GM18505 (cell line): ENCODE data around the gene ANKMY1.

Source experiments
- ATAC-seq: cut with Tn5 transposase; IDR thresholded peaks from one replicate; pipeline ENCODE4 v1.9.1; 2021; ENCODE audit not compliant: unreplicated experiment
- POLR2A ChIP-seq: IDR thresholded peaks from 4 replicates; pipeline ENCODE4 v1.6.1; 2011; ENCODE audit warnings: borderline replicate concordance; ENCODE audit not compliant: insufficient read depth, insufficient read length; ENCODE audit errors: extremely low read depth

The ANKMY1 gene

DNA sequence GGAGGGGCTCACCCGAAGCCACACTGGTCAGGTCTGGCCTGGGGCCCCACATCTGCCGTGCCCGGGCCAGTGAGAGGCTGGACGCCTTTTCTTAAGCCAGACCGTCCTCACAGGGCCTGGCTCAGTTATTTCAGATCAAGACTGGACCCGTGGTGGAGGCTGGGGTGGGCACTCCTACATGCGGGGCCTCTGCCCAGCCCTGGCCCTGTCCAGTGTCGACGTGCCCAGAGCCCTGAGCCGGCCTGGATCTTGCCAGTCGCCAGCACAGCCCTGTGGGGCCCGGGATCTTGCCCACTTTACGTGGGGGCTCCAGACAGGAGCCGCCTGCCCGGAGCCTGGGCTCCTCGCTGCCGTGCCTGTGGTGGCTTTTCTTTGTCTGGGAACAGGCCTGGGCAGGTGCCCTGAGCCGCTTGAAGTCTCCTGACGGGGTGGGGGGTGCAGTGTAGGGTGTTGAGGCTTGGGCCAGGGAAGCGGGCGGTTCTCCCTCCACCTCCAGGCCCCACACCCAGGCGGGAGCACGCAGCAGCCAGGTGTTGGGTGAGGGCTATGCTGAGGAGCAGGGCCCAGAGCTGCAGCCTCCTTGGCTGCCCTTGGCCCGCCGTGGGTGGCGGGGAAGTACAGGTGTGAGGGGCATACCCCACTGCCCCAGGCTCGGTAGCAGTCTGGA is 116.3 kb downstream of the ANKMY1 start:
- no peak for TF ChIP-seq POLR2A
- ATAC-seq: no peak

DNA sequence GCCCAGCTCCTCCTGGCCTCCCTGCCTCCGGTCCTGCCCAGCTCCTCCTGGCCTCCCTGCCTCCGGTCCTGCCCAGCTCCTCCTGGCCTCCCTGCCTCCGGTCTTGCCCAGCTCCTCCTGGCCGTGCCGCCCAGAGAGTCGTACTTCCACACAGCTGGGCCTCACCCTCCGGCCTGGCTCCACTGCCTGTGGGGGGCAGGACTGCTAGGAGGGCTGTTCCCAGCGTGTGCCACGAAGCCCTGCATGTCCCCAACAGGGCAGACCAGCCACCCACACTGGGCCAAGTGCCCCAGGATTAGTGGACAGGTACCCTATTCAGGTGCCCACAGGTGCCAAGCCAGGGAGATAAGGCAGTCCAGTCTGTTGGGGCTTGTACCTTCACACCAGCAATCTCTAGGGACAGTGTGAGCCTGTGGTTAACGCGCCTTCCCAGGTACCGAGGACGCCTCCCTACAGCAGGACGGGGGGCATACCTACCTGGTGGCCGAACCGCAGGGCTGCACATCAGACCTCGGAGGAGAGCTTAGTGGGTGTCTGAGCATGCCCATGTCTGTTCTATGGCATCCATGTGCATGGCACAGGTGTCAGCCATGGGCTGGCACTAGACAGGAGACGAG is 117.0 kb downstream of the ANKMY1 start:
- no peak for ATAC-seq
- no peak for TF ChIP-seq POLR2A

DNA sequence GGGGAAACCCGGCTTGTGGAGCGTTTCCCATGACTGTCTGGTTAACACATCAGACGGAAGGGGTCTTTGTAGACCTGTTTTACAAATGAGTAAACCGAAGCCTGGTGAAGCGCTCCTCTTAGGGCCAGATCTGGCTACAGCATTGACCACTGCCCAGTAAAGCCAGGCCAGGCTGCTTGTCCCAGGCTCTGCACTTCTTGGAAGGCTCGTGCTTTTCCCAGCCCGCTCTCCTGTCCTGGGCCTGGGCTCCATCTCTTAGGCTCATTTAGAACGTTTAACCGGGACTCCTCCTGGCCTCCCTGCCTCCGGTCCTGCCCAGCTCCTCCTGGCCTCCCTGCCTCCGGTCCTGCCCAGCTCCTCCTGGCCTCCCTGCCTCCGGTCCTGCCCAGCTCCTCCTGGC is 117.5 kb downstream of the ANKMY1 start:
- no peak for ATAC-seq

DNA sequence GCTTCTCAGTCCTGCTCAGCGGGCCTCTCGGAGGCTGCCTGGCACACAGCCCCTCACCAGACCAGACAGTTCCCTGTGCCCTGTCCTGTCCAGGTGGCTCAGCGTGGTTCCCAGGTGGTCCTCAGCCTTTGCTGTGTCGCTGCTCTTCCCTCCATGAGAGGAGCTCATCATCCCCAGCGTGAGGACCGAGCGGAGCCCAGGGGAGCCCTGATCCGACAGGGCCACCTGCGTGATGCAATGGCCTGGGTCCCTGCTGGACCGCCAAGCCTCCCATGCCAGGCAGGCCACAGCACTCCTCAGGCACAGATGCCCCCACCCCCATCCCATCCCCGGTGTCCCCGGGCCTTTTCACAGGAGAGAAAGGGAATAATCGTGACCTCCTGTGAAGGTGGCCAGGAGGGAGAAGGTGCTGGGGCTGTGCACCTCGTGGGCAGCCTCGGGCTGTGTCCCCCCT is 118.1 kb downstream of the ANKMY1 start:
- TF ChIP-seq POLR2A: no peak
- ATAC-seq: no peak

More for the DNA sequence above, 117.5 kb downstream of the ANKMY1 start:
- no peak for TF ChIP-seq POLR2A

DNA sequence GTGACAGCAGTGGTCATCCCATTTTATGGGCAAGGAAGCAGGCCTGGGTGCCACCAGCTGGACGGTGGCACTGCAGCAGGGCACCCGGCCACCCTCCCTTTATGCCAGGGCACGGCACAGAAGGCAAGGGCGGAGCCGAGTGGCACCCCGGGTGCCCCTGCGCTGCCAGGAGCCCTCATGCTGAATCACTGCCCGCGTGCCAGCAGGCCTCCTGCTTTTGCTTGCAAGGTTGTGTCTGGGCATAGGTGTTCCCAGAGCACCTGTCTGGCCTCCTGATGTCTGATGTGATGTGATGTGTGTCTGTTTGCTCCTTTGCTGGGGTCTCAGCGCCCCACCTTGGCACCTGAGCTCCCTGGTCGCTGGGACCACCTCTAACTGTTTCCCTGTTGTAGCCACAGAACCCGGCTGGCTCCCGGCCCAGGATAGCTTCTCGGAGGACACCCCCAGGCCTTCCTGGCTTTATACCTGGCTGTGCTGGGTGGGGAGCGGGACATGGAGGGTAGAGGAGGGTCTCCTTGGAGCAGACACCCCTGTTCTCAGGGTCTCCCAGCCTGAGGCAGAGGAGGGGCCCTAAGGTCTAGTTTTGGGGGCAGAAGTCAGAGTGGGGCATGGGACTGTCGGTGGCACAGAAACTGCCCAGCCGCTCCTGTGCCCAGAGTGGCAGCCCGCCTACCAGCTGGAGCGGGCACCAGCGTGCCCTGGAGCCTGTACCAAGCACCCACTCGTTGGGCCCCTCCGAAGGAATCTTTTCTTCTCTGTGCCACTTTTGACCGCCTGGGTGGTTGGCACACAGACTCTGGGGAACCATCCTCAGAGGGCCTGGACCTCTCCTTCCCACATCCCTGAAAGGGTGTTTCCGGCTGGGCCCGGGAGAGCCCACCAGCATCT is 118.7 kb downstream of the ANKMY1 start:
- TF ChIP-seq POLR2A: no peak
- ATAC-seq: no peak

DNA sequence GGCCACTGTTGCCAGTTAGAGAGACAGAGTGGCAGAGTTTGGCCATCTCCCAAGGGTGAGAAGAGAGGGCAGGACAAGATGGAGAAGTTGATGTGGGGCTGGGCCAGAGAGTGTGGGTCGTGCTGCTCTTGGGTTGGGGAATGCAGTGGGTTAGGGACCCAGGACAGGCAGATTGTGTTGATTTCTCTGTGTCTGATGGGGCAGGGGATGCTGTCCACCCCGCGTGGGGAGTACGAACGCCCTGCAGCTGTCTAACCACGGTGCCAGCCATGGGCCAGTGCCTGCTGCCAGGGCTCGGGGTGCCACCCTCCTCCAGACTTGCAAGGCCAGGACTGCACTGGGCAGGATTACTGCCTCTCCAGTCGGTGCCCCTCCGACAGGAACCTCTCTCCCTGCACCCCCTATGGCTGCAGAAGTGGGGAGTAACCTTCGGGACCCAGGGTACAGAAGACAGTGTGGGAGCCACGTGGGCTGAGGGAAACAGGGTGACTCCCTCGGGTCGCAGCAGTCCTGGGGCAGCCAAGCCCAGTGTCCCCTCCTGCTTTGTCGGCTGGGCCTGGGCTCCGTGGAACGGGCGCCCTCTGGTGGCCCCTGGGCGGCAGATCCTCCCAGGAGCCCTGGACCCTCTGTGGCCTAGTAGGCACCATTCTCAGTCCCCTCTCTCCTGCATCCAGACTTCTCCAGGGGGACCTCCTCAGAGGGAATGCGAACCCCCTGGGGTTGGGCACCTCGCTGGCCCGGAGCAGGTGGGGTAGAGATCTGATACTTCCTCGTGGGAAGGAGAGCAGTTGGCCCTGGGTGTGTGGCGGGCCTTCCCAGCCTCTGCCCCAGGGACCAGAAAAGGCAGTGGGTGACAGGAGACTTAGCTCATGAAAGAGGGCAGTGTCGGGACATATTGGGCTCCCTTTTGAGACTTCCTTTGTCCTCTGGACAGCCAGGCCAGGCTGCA is 119.7 kb downstream of the ANKMY1 start:
- no peak for ATAC-seq
- TF ChIP-seq POLR2A: no peak

DNA sequence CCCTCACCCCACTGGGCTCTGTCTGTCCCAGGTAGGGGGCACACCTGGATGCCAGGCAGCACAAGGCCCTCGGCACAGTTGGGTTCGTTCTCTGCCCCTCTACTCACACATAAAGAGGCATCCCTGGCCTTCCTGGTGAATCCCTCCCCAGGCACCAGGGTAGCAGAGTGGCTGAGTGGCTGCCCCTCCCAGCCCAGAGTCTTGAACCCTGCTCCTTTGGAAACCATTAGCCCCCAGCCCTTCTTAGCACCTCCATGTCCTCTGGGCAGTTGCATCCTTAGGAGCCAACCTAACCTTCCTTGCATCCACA is 120.3 kb downstream of the ANKMY1 start:
- no peak for ATAC-seq
- TF ChIP-seq POLR2A: no peak

DNA sequence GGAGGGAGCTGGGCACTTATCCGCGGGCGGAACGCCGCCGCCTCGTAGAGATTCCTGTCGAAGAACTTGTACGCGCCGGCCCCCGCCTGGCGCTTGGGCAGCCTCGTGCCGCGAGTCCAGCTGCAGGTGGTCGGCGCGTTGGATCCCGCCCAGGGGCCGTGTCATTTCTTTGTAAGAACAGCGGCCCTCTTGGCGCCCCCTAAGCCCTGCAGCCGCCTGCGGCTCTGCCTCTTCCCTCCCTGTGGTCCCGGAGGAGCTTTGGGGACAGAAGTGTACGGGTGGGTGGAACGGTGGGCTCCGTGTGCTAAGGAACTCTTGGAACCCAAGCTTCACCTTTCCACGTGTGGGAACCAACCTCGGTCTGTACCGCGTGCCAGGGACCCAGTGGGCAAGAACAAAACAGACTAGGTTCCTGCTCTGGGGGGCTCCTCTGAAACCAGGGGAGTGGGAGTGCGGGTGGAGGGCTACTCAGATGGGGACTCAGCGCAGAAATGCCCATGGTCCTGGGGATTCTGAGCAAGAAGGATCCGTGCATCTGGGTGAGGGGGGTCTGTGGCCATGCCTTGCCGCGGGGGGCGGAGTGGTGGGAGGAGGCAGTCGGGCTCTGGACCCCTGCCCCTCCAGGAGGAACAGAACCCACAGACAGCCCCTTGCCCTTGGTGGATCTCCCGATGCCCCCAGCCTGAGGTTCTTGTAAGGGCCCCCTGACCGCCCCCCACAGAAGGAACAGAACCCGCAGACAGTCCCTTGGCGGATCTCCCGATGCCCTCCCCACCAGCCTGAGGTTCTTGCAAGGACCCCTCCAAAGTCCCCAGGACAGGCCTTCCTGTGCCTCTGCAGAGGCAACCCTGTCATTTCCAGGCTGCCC is 120.9 kb downstream of the ANKMY1 start:
- no peak for ATAC-seq
- TF ChIP-seq POLR2A: no peak

DNA sequence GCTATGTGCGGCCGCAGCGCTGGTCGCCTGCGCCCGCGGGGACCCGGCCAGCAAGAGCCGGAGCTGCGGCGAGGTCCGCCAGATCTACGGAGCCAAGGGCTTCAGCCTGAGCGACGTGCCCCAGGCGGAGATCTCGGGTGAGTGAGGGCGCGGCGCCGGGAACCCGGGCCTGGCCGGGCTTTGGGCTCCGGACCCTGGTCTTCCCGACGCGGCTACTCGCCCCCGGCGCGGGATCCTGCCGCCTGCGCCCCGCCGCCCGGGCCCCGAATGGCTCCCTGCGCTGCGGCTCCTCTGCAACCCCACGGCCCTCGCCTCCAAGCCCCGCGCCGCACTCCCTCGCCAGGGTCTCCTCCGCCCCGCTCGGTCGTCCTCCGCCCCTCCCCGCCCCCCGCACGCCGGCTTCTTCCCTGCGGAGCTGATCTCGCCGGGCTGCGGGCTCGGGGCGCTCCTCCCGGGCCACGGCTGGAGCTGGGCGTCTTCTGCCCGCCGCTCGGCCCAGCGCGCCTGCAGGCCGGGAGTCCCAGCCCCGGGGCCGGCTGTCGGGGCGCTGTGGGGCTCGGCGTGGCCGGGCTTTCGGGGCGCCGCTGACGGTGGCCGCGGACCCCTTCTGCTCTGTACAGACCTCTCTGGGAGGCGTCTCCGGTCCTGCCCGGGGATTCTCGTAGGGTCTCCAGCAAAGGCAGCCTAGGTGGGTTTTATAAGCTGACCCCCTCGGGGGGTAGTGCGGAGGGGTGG is 121.7 kb downstream of the ANKMY1 start:
- peak; percentile 4 for ATAC-seq
- TF ChIP-seq POLR2A: no peak

DNA sequence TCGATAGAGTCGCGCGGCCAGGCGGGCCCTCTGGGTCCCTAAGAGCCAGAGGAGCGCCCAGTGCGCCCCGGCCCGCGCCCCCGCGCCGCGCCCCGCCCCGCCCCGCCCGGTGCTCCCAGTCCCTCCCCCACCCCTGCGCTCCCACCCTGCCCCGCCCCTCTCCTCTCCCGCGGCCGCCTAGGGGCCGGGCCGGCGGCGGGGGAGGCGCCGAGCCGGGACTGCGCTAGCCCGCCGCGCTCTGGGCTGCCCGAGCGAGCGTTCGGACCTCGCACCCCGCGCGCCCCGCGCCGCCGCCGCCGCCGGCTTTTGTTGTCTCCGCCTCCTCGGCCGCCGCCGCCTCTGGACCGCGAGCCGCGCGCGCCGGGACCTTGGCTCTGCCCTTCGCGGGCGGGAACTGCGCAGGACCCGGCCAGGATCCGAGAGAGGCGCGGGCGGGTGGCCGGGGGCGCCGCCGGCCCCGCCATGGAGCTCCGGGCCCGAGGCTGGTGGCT is 122.3 kb downstream of the ANKMY1 start, which contains the start of gene GPC1:
Gene GPC1 (plus strand): TSS at position 207 of the 491 bp plus-strand sequence. CDS start 256 bp downstream, at position 463.
- ATAC-seq: peak; percentile 34
- no peak for TF ChIP-seq POLR2A
